ENCODE data around the gene ENPP6.

Gene ENPP6

DNA sequence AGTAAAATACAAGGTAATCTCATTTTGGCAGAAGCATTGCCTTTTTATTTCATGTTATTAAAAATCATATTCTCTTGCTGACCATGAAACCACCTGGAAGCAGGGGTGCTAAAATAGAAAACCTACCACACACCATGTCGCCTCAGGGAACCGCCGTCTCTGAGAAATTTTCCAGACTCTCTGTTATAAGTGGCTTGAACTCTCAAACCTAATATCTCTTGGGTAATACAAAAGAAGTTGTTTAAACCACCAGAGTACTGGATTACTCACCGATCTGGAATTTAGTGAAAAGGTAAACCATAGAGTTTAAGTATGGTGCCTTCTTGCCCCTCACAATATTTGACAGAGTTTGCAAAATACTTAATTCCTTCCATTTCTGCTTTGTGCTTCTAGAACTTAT, 27.7 kb downstream of the ENPP6 start:
- no peak for TF ChIP-seq ZNF274 (IDR thresholded peaks at IDR 0.05; ENCODE audit: low read depth, low read length)
- H3K4me3 ChIP-seq (ENCODE audit: low read length) = no peak overlapping the region

DNA sequence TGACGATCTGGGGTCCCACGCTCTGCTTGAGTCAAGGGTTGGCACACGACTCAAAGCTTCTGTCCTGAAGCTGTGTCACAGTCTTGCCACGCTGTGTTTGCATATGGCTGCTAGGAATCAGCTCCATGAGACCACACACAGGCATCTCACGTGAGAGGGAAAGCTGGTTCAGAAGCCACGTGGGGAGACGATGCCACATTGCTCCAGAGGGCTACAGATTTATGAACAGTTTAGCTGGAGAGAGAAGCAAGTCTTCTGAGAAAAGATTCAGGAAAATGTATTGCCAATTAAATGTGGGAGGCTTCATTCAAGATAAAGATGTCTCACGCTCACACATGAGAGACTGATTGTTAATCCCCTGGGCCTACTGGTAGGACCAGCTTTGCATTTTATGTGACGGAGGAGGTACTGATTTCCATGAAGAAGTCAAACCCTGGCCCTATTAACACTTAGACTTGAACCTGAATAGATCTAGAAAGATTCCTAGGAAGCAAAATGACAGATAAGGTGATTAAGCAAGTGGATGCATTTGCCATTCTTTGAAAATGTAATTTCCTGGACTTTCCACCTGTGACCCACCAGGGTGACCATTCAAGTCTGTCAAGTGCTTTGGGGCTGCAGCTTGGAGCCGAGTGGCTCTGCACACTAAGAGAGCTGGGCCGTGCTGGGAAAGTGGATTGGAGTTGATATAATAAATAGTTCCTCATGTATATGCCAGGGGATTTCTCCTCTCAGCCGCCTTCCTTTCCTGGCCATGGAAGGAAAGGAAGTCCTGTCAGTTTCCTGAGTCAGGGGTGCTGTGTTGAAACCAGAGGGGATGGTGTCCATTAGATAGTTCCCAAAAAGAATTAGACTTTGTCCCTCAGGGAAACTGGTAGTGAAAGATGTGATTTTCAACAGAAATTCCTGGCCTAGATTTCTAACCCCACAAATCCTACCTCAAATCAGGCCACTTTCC, 29.0 kb downstream of the ENPP6 start:
- no peak for TF ChIP-seq ZNF274 (IDR thresholded peaks at IDR 0.05; ENCODE audit: low read depth, low read length)
- no peak overlapping the region for H3K4me3 ChIP-seq (ENCODE audit: low read length)

DNA sequence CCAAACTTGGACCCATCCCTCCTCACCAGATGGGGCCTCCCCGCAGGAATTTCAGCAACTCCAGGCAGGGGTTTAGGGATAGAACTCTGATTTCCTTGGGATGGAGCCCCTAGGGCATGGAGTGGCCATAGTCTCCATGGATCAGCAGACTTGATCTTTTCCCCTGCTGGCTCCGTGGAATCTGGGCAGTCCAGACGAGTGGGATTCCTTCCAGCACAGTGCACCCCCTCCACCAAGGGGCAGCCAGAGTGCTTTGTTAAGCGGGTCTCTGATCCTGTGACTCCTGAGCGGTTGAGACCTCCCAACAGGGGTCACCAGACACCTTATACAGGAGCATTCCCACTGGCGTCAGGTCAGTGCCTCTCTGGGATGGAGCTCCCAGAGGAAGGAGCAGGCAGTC, 40.4 kb downstream of the ENPP6 start:
- no peak overlapping the region for H3K4me3 ChIP-seq (ENCODE audit: low read length)
- TF ChIP-seq ZNF274 (IDR thresholded peaks at IDR 0.05; ENCODE audit: low read depth, low read length) = no peak

DNA sequence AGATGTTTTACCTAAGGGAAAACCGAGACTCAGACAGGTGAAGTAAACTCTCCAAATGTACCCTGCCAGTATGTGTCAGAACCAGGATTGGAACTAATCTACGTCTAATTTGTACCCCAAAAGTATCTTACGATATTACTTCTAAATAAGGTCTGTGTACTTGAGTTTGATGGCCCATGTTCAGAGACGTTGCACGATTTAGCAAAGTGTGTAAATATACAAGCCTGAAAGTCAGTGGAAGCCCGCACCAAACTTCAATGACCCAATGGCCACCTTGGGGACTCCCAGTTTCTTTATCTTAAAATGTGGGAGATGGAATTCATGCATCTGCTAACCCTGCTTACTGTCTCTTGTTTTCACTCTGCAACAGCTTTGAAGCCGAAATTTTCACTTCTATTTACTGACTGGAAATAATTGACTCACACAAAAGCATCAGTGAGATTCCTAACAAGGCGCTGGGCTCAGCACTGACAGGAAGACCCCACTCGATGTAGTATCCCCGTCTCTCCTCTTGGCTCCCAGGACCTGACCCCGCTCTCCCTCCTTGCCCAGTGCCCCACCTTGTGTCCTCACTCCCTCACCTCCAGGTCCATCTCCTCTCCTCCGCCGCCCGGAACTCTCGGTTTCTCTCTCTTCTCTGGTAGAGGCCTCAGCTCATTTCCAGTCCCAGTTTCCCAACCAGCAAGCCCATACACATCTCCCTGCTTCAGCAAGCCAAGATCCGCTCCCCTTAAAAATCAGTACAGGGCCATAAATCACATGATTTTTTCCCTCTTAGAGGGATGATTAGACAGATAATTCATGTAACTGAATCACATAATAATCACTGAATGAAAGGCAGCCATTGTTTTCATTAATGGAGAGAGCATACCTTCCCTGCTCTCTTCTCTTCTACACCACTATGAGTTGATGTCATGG, 42.8 kb downstream of the ENPP6 start:
- TF ChIP-seq ZNF274 (IDR thresholded peaks at IDR 0.05; ENCODE audit: low read depth, low read length) = no peak
- no peak overlapping the region for H3K4me3 ChIP-seq (ENCODE audit: low read length)

DNA sequence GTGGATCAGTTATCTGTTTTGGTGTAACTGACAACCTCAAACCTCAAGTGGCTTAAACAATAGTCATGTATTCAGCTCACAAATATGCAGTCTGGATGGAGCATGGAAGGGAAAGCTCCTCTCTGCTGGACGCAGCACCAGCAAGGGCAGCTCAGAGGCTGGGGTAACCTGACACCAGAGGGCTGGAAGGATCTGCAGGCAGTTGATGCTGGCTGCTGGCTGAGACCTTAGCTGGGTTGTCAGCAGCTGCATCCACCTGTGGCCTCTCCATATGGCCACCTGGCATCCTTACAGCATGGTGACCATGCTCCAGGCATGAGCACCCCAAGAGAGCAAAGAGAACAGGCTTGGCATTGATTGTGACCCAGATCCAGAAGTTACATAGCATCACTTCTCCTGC, 46.7 kb downstream of the ENPP6 start:
- H3K4me3 ChIP-seq (ENCODE audit: low read length) = no peak overlapping the region
- TF ChIP-seq ZNF274 (IDR thresholded peaks at IDR 0.05; ENCODE audit: low read depth, low read length) = no peak

DNA sequence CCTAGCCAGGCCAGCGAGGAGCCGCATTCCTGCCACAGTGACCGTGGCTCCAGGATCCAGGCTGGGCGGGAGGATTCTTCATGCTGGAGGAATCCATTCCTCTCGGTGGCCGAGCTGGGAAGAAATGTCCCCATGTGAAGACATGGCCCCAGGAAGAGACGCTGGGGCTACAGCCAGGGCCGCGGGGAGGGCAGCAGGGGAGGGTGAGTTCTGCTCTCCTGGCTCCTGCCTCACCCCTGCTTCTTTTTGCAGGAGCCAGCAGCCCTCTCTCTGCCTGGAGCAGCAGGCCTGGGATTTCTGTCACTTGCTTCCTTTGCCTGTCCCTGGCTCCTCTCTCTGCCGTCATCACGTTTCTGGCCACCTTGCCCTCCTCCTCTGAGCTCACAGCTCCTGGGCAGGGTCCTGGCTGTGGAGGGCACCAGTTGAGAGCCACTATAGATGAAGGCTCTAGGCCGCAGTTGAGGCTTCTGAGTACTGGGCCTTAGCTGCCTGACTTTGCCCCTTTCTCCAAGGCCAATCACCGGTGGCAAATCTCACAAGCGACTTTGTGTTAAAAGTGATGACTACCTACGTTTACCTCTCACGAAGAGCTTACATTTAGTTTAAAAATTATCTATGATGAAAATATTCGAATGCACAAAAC, 48.3 kb downstream of the ENPP6 start:
- no peak for TF ChIP-seq ZNF274 (IDR thresholded peaks at IDR 0.05; ENCODE audit: low read depth, low read length)
- H3K4me3 ChIP-seq (ENCODE audit: low read length) = no peak overlapping the region

DNA sequence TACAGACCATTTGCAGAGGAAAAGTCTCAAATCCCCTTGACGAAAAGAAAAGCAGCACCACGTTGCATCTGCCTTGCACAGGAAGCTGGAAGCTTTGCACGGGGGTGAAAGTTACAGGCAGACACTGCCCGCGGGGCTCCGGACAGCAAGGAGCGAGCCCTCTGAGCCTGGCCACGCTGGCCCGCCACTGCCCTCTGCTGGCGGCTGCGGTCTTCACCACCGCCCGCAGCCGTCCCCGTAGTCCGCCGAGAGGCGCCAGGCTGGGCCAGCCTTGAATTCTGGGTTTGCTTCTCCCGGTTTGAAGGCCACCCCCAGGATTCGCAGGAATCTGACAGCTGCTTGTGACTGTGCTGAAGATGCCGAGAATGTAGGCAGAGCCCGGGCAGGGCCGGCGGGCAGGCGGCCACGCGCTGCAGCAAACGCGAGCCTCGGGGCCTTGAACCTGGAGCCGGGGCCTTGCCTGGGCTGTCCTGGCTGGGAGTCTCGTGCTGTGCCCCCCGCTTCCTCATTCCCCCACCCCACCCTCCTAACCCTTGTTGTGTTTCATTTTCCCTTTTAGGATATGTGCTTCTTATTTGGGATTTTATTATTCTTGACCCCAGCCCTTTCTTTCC, 49.2 kb downstream of the ENPP6 start:
- TF ChIP-seq ZNF274 (IDR thresholded peaks at IDR 0.05; ENCODE audit: low read depth, low read length) = no peak
- no peak overlapping the region for H3K4me3 ChIP-seq (ENCODE audit: low read length)

DNA sequence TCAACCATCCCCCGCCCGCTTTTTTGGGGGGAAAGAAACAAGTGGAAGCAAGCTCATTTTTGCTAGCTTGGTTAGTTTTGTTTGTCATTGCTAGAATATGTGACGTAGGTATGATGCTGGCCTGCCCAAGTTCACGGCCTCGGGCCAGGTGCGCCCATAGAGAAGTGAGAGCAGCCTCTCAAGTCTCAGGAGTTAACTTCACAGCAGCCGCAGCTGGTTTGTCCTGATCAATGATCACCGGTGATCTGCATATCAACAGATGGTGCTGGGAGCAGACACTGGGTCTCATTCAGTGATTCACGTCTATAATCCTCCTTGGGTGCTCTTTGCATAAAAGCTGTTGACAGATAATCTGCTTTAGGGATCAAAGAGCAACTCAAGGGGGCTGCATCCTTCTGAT, 50.1 kb downstream of the ENPP6 start:
- no peak overlapping the region for H3K4me3 ChIP-seq (ENCODE audit: low read length)
- TF ChIP-seq ZNF274 (IDR thresholded peaks at IDR 0.05; ENCODE audit: low read depth, low read length) = no peak

DNA sequence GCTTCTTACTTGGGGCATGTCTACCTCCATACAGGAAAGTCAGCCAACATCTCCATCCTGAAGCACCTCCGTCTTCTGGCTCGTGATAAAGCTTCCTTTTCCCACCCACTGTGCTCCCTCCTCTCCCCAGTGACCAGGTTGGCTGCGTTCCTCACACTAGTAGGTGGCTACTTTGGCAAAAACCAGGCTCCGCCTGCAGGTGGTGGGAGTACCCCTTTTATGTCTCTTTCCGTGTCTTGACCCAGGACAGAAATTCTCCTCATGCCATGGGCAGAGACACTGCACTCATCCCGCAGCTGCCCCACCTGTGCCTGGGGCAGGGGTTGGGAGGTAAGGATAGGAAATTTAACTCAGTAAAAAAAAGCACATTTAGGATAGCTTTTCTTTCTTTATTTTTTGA, 50.9 kb downstream of the ENPP6 start:
- TF ChIP-seq ZNF274 (IDR thresholded peaks at IDR 0.05; ENCODE audit: low read depth, low read length) = no peak
- no peak overlapping the region for H3K4me3 ChIP-seq (ENCODE audit: low read length)

DNA sequence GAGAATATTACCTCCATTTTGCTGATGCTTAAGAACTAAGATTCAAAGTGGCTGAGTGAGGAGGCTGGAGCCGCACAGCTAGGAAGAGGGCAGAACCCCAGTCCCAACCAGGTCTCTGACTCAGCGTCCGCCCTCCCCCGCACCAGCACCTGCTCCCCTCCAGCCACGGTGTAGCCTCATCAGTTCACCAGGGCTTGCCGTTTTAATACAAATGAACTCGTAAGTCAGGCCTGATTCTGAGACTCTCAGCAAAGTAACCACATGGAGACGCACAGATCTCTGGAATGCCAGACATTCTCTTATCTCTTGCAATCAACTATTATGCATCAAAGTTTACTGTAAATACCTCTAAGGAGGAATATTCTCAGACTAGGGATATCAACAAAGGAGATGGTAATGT, 52.4 kb downstream of the ENPP6 start:
- TF ChIP-seq ZNF274 (IDR thresholded peaks at IDR 0.05; ENCODE audit: low read depth, low read length) = no peak
- no peak overlapping the region for H3K4me3 ChIP-seq (ENCODE audit: low read length)

DNA sequence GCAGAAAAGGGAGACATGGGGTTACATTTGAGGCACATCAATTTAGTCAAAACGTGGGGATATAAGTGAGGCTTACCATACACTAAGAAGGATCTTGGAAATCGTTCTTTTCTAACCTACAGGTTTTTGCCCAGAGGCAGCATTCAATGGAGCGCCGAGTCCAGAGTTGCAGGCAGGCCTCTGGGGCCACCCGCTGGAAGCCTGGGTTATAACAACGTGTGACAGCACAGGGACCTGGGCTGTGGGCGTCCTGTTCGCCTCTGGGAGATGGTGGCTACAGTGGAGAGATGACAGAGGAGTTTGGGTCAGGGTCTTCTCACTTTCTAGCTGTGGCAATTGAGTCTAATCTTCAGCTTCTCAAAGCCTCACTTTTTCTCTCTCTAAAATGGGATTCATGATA, 53.9 kb downstream of the ENPP6 start:
- H3K4me3 ChIP-seq (ENCODE audit: low read length) = no peak overlapping the region
- no peak for TF ChIP-seq ZNF274 (IDR thresholded peaks at IDR 0.05; ENCODE audit: low read depth, low read length)

DNA sequence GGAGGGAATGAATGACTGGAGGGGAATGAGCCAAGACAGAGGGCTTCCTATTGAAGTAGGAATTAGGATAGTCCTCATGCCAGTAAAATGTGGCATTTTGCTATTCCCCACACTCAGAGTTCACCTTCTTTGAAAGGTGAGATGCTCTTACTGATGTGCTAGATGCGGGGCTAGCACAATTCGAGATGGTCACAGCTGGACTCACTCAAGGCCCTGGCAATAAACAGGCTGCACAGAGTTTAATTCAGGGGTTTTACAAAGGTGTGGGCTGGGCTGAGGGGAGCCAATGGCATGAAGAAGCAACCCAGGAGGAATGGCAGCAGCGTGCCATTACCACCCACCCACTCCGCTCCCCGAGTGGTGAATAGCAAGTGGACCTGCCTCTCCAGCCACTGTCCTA, 55.1 kb downstream of the ENPP6 start:
- no peak for TF ChIP-seq ZNF274 (IDR thresholded peaks at IDR 0.05; ENCODE audit: low read depth, low read length)
- no peak overlapping the region for H3K4me3 ChIP-seq (ENCODE audit: low read length)

DNA sequence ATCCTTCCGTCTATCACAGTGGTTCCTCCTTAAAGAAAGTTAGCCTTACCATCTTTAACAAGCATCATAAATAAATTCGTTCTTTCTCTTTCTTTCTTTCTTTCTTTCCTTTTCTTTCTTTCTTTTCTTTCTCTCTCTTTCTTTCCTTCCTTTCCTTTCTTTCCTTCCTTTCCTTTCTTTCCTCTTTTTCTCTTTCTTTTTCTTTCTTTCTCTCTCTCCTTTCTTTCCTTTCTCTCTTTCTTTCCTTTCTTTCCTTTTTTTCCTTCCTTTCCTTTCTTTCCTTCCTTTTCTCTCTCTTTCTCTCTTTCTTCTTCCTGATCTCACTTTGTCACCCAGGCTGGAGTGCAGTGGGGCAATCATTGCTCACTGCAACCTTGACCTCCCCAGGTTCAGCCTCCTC, 60.4 kb downstream of the ENPP6 start:
- no peak for TF ChIP-seq ZNF274 (IDR thresholded peaks at IDR 0.05; ENCODE audit: low read depth, low read length)

More for the DNA sequence above, 60.4 kb downstream of the ENPP6 start:
- H3K4me3 ChIP-seq (ENCODE audit: low read length) = no peak overlapping the region

Data from GM08714 (cell line).